NCI-H345 treated with DMSO at 0.1 percent for 48 hours (cell line): ENCODE results near the gene IFNGR2.
"Not testable (repeated sequence)": the region's sequence is repeated elsewhere in the genome, so short reads cannot be mapped to it uniquely, and the experiment has no call there.

Experiments used
- DNase-seq: peaks from one replicate; lab custom pipeline; 2025; ENCODE audit not compliant: unreplicated experiment; lab: John Stamatoyannopoulos, UW

Gene IFNGR2

DNA sequence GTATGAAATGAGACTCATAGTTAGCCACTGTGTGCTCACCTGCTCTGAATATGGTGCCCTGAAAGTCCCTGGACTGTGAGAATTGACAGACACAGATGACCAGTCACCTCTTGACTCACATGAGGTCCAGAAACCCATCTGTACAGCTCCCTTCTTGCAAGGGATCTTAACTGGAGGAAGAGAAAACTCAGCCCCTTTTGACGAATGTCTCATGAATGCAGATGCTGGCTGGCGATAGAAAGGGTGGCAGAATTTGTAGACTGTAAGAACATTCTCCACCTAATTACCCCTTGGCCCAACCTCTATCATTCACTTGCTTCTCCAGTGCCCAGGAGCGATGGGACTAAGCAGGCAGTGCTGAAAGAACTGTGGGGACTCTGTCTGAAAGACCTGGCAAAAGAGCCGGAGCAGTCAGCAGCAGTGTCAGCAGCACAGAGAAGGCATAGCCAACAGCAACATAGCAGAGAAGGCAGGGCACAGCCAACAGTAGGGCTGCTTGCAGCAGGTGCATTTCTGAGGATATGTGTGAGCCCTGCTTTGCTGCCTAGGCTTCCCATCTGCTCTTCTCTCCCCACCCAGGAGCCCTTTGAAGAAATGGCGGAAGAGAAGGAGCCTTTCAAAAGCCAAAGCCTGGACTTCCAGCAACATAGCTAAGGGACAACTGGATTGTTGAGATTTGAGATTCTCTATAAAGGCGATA, 25.8 kb upstream of the IFNGR2 start:
- DNase-seq, result no peak

DNA sequence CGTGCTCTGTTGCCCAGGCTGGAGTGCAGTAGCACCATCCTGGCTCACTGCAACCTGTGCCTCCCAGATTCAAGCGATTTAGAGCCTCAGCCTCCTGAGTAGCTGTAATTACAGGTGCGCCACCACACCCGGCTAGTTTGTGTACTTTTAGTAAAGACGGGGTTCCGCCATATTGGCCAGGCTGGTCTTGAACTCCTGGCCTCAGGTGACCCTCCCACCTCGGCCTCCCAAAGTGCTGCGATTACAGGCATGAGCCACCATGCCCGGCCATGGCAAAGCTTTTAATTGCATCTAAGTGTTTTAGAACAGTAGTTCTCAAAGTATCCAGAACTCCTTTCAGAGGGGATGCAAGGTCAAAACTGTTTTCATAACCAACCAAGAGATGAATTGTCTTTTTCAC, 25.1 kb upstream of the IFNGR2 start:
- no peak for DNase-seq

DNA sequence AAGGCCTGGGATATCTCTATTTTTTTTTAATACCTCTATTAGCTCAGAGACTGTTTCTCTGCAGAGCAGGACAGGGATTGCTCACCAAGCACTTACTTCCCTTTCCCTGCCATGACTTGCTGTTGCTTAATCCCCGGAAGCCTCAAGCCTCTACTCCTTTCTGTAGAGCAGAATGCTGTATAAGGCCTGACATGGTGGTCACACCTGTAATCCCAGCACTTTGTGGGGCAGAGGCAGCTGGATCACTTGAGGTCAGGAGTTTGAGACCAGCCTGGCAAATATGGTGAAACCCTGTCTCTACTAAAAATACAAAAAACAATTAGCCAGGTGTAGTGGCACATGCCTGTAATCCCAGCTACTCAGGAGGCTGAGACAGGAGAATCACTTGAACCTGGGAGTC, 23.3 kb upstream of the IFNGR2 start:
- DNase-seq, result not testable (repeated sequence)

DNA sequence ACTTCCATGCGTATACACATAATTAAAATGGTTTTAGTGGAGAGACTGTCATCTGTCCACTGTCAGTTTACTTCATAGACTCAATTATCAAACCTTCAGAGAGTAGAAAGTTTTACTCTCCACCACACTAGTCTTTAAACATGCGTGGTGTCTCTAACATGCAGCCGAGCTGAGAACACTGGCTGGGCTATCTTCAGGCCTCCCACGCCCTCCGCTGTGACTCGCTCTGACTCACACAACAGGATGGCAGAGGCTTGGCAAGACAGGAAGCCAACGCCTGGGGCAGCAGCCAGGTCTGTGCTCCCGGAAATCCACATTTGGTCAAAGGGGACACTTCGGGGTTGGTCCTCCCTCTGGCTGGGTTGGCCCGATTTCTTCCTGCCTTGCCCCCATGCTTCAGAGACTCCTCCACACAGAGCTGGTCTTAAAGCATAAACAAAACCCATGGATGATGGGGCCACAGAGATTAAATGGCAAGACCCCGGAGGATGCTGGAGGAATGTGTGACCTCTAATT, 22.7 kb upstream of the IFNGR2 start:
- DNase-seq, result no peak

DNA sequence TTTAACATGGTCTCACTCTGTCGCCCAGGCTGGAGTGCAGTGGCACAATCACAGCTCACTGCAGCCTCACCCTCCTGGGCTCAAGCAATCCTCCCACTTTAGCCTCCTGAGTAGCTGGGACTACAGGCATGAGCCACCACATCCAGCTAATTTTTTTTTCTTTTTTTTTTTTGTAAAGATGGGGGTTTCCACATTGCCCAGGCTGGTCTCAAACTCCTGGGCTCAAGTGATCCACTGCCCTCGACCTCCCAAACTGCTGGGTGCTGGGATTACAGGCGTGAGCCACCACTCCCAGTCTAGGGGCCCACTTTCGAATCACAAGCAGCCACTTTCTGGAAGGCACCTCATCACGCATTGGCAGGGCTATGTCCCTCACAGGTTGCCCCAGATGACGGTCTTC, 21.8 kb upstream of the IFNGR2 start:
- not testable (repeated sequence) for DNase-seq

DNA sequence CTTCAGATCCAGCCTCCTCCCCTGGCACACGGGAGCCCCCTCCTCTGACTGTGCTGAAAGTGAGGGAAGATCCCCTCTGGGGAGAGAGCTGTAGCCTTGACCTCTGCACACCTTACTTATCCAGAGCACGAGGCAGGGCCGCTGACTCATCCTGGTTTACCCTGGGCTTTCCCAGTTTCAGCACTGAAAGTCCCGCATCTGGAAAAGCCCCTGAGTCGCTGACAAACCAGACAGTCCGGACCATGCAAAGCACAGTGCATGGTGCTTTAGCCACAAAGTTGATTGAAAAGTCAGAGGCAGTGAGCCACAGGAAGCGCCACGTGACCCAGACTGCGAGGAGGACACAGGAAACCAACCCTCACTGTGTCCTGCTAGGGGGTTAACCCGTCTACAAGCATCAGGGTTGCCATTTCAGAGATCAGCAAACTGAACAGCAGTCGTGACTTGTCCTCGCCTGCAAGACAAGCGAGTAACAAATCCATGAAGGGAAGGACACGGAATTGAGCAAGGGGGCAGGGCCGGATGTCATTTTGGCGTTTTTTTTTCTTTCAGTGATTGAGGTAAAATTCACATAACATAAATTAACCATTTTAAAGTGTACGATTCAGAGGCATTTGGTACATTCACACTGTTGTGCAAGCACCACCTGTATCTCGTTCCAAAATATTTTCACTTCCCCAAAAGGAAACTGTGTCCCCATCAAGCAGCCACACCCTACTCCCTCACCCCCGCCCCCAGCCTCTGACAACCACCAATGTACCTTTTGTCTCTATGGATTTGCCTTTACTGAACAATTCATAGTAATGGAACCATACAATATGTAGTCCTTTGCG, 19.9 kb upstream of the IFNGR2 start:
- DNase-seq, result no peak

DNA sequence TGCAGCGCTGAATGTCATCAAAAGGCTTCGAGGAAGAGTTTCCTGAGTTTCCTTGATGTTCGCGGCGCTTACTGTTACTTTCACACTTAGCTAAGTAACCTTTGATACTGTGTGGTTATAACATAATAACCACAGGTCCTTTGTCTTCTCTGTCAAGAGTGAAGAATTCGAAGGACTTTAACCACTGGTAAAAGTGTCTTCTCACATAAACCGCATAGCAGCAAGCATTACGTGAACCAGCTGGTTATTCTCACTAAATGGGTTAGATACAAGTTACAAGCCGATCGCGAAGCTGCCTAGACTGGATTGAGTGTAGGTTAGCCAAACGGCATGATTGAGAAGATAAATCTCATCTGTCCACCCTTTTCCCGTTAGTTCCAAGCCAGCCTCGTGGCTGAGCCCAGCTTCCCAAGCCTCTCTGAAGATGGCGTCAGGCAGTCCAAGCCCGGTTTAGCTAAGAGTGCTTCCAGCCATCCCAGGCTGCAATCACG, 18.3 kb upstream of the IFNGR2 start:
- no peak for DNase-seq

DNA sequence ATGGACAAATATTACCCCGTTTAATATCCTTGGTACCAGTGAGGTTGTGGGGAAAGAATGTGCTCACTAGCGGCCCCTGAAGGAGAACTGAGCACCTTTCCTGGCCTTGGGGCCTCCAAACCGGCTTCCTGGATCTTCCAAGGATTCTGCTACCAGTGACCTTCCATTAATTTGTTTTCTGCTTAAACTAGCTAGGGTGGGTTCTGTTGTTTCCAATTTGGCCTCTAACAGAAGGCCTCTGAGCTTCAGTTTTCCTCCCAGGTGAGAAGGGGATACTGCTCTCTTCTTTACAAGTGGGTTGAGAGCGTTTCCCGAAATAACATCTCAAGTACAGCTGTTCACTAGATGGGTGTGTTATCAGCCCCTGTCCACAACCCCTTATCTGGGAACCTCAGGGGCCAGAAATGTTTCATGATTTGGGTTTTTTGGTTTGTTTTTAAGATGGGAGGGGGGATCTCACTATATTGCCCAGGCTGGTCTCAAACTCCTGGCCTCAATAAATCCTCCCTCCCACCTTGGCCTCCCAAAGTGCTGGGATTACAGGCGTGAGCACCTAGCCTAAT, 16.9 kb upstream of the IFNGR2 start:
- DNase-seq, result no peak

DNA sequence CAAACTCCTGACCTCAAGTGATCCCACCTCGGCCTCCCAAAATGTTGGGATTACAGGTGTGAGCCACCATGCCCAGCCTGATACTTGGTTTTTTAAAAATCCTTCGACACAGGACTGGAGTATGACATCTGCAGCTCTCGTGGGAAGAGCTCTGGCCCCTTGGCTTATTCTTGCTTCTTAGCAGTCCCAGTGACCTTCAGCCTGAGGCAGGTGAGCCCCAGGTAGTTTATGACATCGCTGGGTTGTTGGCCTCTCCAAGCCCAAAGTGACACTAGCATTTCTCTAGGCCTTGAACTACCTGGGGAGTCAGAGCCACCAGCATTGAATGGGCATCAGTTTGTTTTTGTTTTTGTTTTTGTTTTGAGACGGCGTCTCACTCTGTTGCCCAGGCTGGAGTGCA, 15.9 kb upstream of the IFNGR2 start:
- DNase-seq, result no peak

DNA sequence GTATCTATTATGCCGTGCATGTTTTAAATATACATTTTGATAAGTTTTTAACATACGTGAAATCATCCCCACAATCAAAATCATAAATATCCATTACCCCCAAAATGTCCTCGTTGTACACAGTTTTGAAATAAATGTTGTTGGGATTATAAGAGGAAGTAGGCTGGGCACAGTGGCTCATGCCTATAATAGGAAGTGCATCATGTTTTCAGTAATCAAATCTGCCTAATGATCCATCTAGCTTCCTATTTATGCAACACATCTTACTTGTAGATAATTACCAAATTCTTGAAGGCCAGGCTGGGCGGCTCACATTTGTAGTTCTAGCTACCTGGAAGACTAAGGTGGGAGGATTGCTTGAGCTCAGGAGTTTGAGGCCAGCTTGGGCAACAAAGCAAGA, 15.0 kb upstream of the IFNGR2 start:
- no peak for DNase-seq

DNA sequence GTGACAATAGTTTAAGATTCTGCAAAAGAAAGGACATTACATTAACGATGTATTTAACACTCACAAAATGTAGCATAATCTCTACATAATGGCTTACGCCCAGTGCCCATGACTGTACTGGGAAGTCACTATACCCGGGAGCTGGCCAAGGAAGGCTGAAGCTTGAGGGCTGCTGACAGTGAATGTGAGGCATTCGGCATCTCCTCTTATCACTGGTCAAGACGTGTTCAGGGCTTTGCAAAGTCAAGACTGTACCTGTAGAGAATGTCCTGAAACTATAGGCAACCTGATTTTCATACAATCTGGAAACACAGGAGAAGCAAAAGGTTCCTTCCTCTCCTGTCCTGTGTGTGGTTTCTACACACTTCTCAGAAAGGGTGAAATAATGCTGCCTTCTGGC, 12.7 kb upstream of the IFNGR2 start:
- DNase-seq, result no peak

DNA sequence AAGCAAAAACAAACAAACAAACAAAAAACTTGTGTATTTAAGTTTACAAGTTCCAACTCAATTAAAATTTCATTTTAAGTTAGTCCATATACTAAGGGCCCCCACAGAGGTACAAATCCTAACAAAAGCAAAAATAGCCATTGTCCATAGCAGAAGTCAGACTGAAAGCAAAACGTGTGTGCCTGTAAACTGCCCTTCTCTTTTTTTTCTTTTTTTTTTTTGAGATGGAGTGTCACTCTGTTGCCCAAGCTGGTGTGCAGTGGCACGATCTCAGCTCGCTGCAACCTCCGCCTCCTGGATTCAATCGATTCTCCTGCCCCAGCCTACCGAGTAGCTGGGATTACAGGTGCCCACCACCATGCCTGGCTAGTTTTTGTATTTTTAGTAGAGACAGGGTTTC, 11.6 kb upstream of the IFNGR2 start:
- DNase-seq, result no peak

DNA sequence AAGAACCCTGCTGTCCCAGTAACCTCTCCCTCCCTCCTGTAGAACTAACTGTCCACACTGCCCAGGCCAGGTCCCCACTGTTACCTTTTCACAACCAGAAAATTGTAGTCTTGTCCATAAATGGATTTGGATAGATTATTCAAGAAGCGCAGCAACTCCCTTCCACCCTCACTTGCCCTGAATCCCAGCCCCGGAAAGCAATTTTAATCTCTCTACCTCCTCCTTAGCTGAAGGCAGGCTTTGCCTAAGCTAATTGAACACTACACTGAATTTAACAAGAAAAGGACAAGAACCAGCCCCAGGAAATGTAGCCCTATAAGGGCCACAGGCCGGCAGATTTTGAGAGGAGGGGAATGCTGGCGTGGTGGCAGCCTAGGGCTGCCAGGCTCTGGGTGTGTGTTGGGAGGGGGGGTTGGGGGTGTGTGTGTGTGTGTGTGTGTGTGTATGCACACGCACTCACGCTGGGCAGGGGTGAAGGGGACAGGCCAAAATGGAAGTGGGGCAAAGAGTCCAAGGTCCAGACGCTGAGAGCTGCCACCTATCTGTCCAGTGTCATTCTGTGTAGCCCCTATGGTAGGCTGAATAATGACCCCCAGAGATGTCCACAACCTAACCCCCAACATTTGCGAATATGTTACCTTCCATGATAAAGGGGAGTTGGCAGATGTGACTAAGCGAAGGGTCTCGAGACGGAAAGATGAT, 10.8 kb upstream of the IFNGR2 start:
- DNase-seq, result no peak

DNA sequence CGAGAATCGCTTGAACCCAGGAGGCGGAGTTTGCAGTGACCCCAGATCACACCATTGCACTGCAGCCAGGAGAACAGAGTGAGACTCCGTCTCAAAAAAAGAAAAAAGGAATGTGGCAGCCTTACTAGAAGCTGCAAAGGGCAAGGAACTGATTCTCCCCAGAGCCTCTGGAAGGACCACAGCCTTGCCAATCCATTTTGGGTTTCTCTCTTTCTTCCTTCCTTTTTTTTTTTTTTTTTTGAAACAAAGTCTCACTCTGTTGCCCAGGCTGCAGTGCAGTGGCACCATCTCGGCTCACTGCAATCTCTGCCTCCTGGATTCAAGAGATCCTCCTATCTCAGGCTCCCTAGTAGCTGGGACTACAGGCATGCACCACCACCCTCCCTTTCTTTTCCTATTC, 9.9 kb upstream of the IFNGR2 start:
- DNase-seq, result no peak

DNA sequence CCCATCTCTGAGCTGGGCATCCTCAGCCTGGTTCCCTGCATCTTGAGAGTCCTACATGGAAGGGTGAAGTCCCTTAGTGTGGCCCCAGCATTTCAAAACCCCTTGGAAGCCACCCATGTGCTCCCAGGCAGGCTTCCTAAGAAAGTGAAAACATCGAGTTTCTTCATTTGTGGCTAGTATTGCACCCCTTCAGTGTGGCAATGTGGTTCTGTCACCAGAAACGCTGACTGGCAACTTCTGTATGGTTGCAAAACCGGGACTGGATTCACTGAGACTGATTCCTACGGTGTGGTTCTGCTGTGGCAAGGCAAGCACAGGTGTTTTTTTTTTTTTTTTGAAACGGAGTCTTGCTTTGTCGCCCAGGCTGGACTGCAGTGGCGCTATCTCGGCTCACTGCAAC, 9.0 kb upstream of the IFNGR2 start:
- DNase-seq, result no peak

DNA sequence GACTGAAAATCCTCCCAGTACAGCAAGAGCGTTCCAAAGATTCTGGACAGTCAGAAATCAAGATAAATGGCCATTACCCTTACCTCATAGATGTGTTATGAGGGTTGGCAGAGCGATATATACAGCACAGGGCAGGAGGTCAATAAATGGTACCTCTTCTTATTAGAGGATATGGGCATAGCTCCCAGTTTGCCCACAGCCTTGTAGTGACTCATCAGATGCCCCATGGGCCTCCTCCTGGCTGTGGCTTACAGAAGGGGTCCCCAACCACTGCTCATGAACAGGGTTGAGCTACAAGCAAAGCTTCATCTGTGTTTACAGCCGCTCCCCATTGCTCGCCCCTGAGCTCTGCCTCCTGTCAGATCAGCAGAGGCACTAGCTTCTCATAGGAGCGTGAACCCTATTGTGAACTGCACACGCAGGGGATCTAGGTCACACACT, 7.3 kb upstream of the IFNGR2 start:
- DNase-seq, result no peak

DNA sequence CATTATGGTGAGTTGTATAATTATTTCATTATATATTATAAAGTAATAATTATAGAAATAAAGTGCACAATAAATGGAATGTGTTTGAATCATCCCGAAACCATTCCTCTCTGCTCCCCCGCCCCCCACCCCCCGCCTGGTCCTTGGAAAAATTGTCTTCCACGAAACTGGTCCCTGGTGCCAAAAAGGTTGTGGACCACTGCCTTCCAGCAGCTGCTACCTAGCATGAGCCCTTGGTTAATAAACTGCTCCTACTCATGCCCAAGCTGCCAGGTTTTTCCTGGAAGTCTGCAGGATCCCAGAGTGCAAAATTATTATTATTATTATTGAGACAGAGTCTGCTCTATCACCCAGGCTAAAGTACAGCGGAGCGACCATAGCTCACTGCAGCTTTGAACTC, 6.8 kb upstream of the IFNGR2 start:
- no peak for DNase-seq

DNA sequence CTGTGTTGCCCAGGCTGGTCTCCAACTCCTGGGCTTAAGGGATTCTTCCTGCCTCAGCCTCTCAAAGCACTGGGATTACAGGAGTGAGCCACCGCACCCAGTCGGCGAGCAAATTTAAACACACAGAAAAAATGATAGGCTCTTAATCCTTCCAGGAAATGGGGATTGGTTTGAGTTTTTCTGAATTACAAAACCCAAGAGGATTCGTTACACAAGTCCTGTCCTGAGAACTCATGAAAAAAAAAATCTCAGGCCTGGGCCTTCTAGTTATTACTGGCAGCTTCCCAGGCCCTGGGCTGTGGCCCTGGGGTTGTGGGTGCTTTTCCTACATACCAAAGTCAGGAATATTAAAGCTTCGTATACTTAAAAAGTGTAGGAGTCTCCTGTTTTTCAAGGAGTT, 6.3 kb upstream of the IFNGR2 start:
- DNase-seq, result no peak

DNA sequence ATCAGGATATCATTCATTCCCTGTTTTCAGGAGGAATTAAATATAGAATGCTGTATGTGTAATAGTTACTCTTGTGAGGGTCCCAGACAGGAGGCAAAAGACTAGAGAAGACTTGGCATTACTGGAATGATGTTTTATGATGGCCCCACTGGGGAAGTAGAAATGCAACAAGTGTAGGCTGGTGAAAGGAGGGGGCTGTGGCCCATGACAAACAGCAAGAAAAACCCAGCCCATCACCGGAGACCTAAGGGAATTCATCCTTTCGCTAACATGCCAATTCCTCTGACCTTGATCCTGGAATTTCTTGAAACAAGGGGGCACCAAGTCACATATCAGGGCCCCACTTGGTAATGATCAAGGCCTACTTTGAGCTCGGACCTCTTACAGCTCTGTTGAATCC, 5.5 kb upstream of the IFNGR2 start:
- no peak for DNase-seq

DNA sequence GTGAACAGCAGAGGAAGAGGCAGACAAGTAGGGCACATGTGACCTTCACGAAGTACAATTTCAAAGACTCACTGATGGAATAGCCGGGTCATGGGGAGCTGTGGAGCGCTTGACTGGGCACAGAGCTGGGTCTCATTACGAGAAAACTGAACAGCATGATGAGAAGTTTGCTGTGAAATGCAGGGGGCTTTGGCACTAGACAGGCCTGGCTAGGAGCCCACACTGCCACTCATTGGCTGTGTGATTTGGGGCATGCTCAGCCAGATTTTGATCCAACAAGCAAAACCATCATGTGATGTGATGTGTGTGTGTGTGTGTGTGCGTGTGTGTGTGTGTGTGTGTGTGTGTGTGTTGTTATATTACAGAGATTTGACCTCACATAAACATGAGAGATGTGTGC, 4.9 kb upstream of the IFNGR2 start:
- DNase-seq, result no peak

DNA sequence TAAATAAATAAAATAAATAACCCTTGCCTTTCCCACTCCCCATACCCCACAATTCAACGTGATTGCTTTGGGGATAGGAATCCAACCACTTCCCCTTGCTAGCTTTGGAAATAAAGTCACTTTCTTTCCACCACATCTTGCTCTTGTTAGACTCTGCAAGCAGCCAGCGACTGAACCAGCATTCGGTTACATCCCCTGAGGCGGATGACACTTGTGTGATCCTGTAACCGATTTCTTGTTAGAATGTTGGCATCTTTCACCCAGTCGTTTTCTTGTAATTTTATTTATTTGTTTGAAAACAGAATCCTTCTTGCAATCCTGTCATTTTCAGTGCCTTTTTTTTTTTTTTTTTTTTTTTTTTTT, 1.6 kb upstream of the IFNGR2 start:
- no peak for DNase-seq
